ENCODE results near the gene IPO11.

Gene IPO11

DNA sequence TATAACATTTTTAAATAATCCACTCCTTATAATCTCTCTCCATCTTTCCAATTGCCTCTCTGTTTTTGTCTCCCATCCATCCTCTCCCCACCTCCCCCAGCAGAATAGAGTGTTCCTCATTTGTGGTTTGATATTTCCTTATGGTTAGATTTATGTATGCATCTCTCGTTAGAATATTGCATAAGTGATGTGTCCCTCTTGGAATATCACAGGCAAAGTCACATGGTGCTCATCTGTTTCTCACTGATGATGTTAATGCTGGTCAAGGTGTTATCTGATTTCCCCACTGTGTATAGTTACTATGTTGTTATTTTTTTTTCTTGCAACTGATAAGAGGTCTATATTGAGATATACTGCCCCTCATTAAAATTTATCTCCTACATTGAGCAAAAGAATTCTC is 162.9 kb downstream of the IPO11 start:
- Histone ChIP-seq H3K27ac (replicated peaks; ENCODE audit: low read length) (no peak overlapping the region), H3K36me3 (replicated peaks in 1 of 2; ENCODE audit: control insufficient read depth in 2 of 2, insufficient read depth in 2 of 2, low read length in 2 of 2) (peaks cover 0 to 6% of the 10 kb centered on the region in 2 donors), H2AK5ac (ENCODE audit: low read depth, low read length) (no peak overlapping the region), H2BK120ac (ENCODE audit: low read depth, low read length) (no peak overlapping the region), H3K14ac (ENCODE audit: low read length) (no peak overlapping the region), H2AFZ (ENCODE audit: low read length) (no peak overlapping the region), H3K79me1 (ENCODE audit: low read depth, low read length) (no peaks in the 10 kb centered on the region), H3K23ac (ENCODE audit: low read depth, low read length, poor library complexity) (no peak overlapping the region), H4K91ac (ENCODE audit: low read depth, low read length, poor library complexity) (no peak overlapping the region), H3K9me3 (replicated peaks in 1 of 2; ENCODE audit: control insufficient read depth in 2 of 2, insufficient read depth in 1 of 2, low read depth in 1 of 2, low read length in 2 of 2) (no peaks in the 10 kb centered on the region), H3K27me3 (ENCODE audit: control insufficient read depth in 3 of 3, insufficient read depth in 3 of 3, low read depth in 1 of 3, low read length in 3 of 3) (no peaks in the 10 kb centered on the region), H2BK5ac (ENCODE audit: low read length) (no peak overlapping the region), H3K4ac (ENCODE audit: low read length) (no peak overlapping the region), H3K4me1 (ENCODE audit: control insufficient read depth in 2 of 2, insufficient read depth in 1 of 2, low read depth in 1 of 2, low read length in 2 of 2) (peaks cover 0 to 7% of the 10 kb centered on the region in 2 donors), H3K18ac (ENCODE audit: low read length) (no peak overlapping the region), H2BK15ac (ENCODE audit: low read length) (no peak overlapping the region), H4K8ac (ENCODE audit: low read depth, low read length) (no peak overlapping the region), H3K4me2 (ENCODE audit: insufficient read depth, low read length, poor library complexity, severe bottlenecking) (no peak overlapping the region), H2BK12ac (ENCODE audit: low read length) (no peak overlapping the region), H3K9ac (ENCODE audit: low read depth, low read length, poor library complexity) (no peak overlapping the region), H3K4me3 (ENCODE audit: low read length in 2 of 2) (no peak overlapping the region)
- WGBS, 2 donors (ENCODE audit: extremely low coverage in 2 of 2, insufficient read length in 2 of 2, insufficient replicate concordance in 1 of 2), result no CpG with 5 or more reads among the region's 1 CpG
- no peak for DNase-seq (ENCODE audit: low spot score)

DNA sequence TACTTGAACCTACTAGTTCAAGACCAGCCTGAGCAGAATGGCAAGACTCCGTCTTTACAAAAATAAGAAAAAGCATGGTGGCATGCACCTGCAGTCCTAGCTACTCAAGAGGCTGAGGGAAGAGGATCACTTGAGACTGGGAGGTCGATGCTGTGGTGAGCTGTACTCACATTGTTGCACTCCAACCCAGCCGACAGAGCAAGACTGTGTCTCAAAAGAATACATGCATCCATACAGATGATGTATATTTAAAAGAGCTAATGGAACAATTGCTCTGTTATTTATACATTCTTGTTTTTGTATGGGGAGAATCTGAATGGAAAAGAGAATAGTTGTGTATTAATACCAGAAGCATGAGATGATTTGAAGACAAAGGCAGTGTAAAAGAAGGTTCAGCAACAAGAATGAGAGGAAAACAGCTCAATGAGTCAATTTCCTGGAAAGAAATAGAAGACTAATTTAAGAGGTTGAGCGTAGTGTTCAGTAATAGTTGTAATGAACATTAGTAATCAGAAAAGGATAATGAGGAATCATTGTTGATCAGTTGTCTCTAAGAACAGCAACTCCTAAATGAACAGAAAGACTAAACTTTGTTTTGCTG is 164.1 kb downstream of the IPO11 start:
- Histone ChIP-seq H2BK120ac (ENCODE audit: low read depth, low read length) (no peak overlapping the region), H3K4me3 (ENCODE audit: low read length in 2 of 2) (no peak overlapping the region), H3K18ac (ENCODE audit: low read length) (no peak overlapping the region), H2AK5ac (ENCODE audit: low read depth, low read length) (no peak overlapping the region), H3K36me3 (replicated peaks in 1 of 2; ENCODE audit: control insufficient read depth in 2 of 2, insufficient read depth in 2 of 2, low read length in 2 of 2) (peaks cover 0 to 9% of the 10 kb centered on the region in 2 donors), H3K79me1 (ENCODE audit: low read depth, low read length) (no peaks in the 10 kb centered on the region), H3K27ac (replicated peaks; ENCODE audit: low read length) (no peak overlapping the region), H3K27me3 (ENCODE audit: control insufficient read depth in 3 of 3, insufficient read depth in 3 of 3, low read depth in 1 of 3, low read length in 3 of 3) (no peaks in the 10 kb centered on the region), H2AFZ (ENCODE audit: low read length) (no peak overlapping the region), H2BK12ac (ENCODE audit: low read length) (no peak overlapping the region), H4K8ac (ENCODE audit: low read depth, low read length) (no peak overlapping the region), H3K14ac (ENCODE audit: low read length) (no peak overlapping the region), H3K4me2 (ENCODE audit: insufficient read depth, low read length, poor library complexity, severe bottlenecking) (no peak overlapping the region), H3K9ac (ENCODE audit: low read depth, low read length, poor library complexity) (no peak overlapping the region), H3K4ac (ENCODE audit: low read length) (no peak overlapping the region), H2BK5ac (ENCODE audit: low read length) (no peak overlapping the region), H2BK15ac (ENCODE audit: low read length) (no peak overlapping the region), H3K9me3 (replicated peaks in 1 of 2; ENCODE audit: control insufficient read depth in 2 of 2, insufficient read depth in 1 of 2, low read depth in 1 of 2, low read length in 2 of 2) (no peaks in the 10 kb centered on the region), H3K4me1 (ENCODE audit: control insufficient read depth in 2 of 2, insufficient read depth in 1 of 2, low read depth in 1 of 2, low read length in 2 of 2) (peaks cover 0 to 7% of the 10 kb centered on the region in 2 donors), H4K91ac (ENCODE audit: low read depth, low read length, poor library complexity) (no peak overlapping the region), H3K23ac (ENCODE audit: low read depth, low read length, poor library complexity) (no peak overlapping the region)
- DNase-seq (ENCODE audit: low spot score), result no peak
- no CpG with 5 or more reads among the region's 4 CpGs for WGBS, 2 donors (ENCODE audit: extremely low coverage in 2 of 2, insufficient read length in 2 of 2, insufficient replicate concordance in 1 of 2)

DNA sequence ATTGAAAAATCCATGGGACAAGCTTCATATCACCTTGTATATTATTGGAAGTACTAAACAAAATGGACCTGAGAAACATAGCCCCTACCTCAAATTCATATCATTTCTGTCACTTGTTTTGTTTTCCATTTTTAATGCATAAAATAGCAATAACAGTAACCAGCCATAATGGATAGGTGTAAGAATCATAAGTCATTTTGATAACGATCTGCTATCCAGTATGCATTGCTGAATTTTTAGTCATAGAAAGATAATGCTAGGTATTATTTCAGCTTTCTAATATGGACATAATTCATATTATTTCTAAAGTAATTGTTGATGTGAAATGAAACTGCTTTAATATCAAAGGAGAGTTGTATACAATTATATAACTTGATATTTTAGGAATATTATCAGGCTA is 164.9 kb downstream of the IPO11 start:
- DNase-seq (ENCODE audit: low spot score), result no peak
- H3K9me3 ChIP-seq (replicated peaks in 1 of 2; ENCODE audit: control insufficient read depth in 2 of 2, insufficient read depth in 1 of 2, low read depth in 1 of 2, low read length in 2 of 2), result no peaks in the 10 kb centered on the region
- H3K27ac ChIP-seq (replicated peaks; ENCODE audit: low read length), result no peak overlapping the region
- no peak overlapping the region for H4K8ac ChIP-seq (ENCODE audit: low read depth, low read length)
- WGBS, 2 donors (ENCODE audit: extremely low coverage in 2 of 2, insufficient read length in 2 of 2, insufficient replicate concordance in 1 of 2), result no CpG with 5 or more reads among the region's 1 CpG
- H3K9ac ChIP-seq (ENCODE audit: low read depth, low read length, poor library complexity), result no peak overlapping the region
- no peak overlapping the region for H3K4me3 ChIP-seq (ENCODE audit: low read length in 2 of 2)
- H2AFZ ChIP-seq (ENCODE audit: low read length), result no peak overlapping the region
- H3K36me3 ChIP-seq (replicated peaks in 1 of 2; ENCODE audit: control insufficient read depth in 2 of 2, insufficient read depth in 2 of 2, low read length in 2 of 2), result peaks cover 0 to 9% of the 10 kb centered on the region in 2 donors
- H3K4me2 ChIP-seq (ENCODE audit: insufficient read depth, low read length, poor library complexity, severe bottlenecking), result no peak overlapping the region
- no peak overlapping the region for H2BK12ac ChIP-seq (ENCODE audit: low read length)
- no peaks in the 10 kb centered on the region for H3K79me1 ChIP-seq (ENCODE audit: low read depth, low read length)
- H2BK120ac ChIP-seq (ENCODE audit: low read depth, low read length), result no peak overlapping the region
- no peaks in the 10 kb centered on the region for H3K27me3 ChIP-seq (ENCODE audit: control insufficient read depth in 3 of 3, insufficient read depth in 3 of 3, low read depth in 1 of 3, low read length in 3 of 3)
- no peak overlapping the region for H3K23ac ChIP-seq (ENCODE audit: low read depth, low read length, poor library complexity)
- H3K4me1 ChIP-seq (ENCODE audit: control insufficient read depth in 2 of 2, insufficient read depth in 1 of 2, low read depth in 1 of 2, low read length in 2 of 2), result peaks cover 0 to 7% of the 10 kb centered on the region in 2 donors
- no peak overlapping the region for H3K4ac ChIP-seq (ENCODE audit: low read length)
- no peak overlapping the region for H2BK5ac ChIP-seq (ENCODE audit: low read length)
- H3K14ac ChIP-seq (ENCODE audit: low read length), result no peak overlapping the region
- H2BK15ac ChIP-seq (ENCODE audit: low read length), result no peak overlapping the region
- no peak overlapping the region for H3K18ac ChIP-seq (ENCODE audit: low read length)
- H2AK5ac ChIP-seq (ENCODE audit: low read depth, low read length), result no peak overlapping the region
- no peak overlapping the region for H4K91ac ChIP-seq (ENCODE audit: low read depth, low read length, poor library complexity)

DNA sequence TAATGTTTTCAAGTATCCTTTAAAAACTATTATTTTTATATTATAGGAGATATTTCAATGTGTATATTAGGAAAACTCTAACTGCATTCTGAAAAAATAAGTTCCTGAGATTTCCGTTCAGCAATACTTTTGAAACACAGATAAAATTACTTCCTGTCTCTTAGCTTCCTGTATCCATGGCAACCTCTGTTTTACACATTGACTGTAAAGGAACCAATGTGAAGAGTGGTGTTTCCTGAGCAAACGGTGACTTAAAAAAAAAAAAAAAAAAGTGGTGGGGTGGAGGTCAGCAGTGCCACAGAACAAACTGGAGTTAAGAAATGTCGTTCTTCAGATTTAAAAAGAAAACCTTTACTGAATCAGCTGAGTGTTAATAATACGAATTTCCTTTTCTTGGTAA is 166.0 kb downstream of the IPO11 start, which contains the start of gene LRRC70:
Gene LRRC70 (plus strand): TSS at position 280 of the 400 bp plus-strand sequence. CDS start 620 bp downstream, outside the sequence.
- H3K9me3 ChIP-seq (replicated peaks in 1 of 2; ENCODE audit: control insufficient read depth in 2 of 2, insufficient read depth in 1 of 2, low read depth in 1 of 2, low read length in 2 of 2), result no peaks in the 10 kb centered on the region
- no peaks in the 10 kb centered on the region for H3K27me3 ChIP-seq (ENCODE audit: control insufficient read depth in 3 of 3, insufficient read depth in 3 of 3, low read depth in 1 of 3, low read length in 3 of 3)
- no peak for DNase-seq (ENCODE audit: low spot score)
- H2AFZ ChIP-seq (ENCODE audit: low read length), result no peak within 1 kb of the TSS
- H3K27ac ChIP-seq (replicated peaks; ENCODE audit: low read length), result no peak within 1 kb of the TSS
- no peak within 1 kb of the TSS for H3K18ac ChIP-seq (ENCODE audit: low read length)
- H3K23ac ChIP-seq (ENCODE audit: low read depth, low read length, poor library complexity), result no peak within 1 kb of the TSS
- no peaks in the 10 kb centered on the region for H3K79me1 ChIP-seq (ENCODE audit: low read depth, low read length)
- H3K9ac ChIP-seq (ENCODE audit: low read depth, low read length, poor library complexity), result no peak within 1 kb of the TSS
- no peak within 1 kb of the TSS for H2AK5ac ChIP-seq (ENCODE audit: low read depth, low read length)
- H2BK120ac ChIP-seq (ENCODE audit: low read depth, low read length), result no peak within 1 kb of the TSS
- no peak within 1 kb of the TSS for H3K4me2 ChIP-seq (ENCODE audit: insufficient read depth, low read length, poor library complexity, severe bottlenecking)
- no CpG with 5 or more reads among the region's 4 CpGs for WGBS, 2 donors (ENCODE audit: extremely low coverage in 2 of 2, insufficient read length in 2 of 2, insufficient replicate concordance in 1 of 2)
- no peak within 1 kb of the TSS for H3K4ac ChIP-seq (ENCODE audit: low read length)
- no peak within 1 kb of the TSS for H4K91ac ChIP-seq (ENCODE audit: low read depth, low read length, poor library complexity)
- H4K8ac ChIP-seq (ENCODE audit: low read depth, low read length), result no peak within 1 kb of the TSS
- H2BK5ac ChIP-seq (ENCODE audit: low read length), result no peak within 1 kb of the TSS
- no peak within 1 kb of the TSS for H2BK15ac ChIP-seq (ENCODE audit: low read length)
- no peak within 1 kb of the TSS for H2BK12ac ChIP-seq (ENCODE audit: low read length)
- peaks cover 0 to 7% of the 10 kb centered on the region in 2 donors for H3K4me1 ChIP-seq (ENCODE audit: control insufficient read depth in 2 of 2, insufficient read depth in 1 of 2, low read depth in 1 of 2, low read length in 2 of 2)
- H3K14ac ChIP-seq (ENCODE audit: low read length), result no peak within 1 kb of the TSS
- H3K36me3 ChIP-seq (replicated peaks in 1 of 2; ENCODE audit: control insufficient read depth in 2 of 2, insufficient read depth in 2 of 2, low read length in 2 of 2), result peaks cover 0 to 9% of the 10 kb centered on the region in 2 donors
- no peak within 1 kb of the TSS for H3K4me3 ChIP-seq (ENCODE audit: low read length in 2 of 2)
